Panc1 (cell line): ENCODE measurements around the gene SLC41A3. TPM values are rescaled to one million over a fixed set of nuclear protein-coding genes. Genes with fewer than 3 reads are reported as not detected.

Experiments
- ATAC-seq: fragments of 200-7000 bp; cut with Tn5 transposase; 2 replicates; pipeline ENCODE4 v1.9.1; 2020; ENCODE audit warnings: mild to moderate bottlenecking, moderate library complexity
- BruUV-seq: library from RNA; stranded (reverse); fragments of 400-500 nt; replicated peaks from 2 replicates; lab custom pipeline; 2021; lab: Mats Ljungman, UMichigan
- CTCF ChIA-PET: fragments of 300-600 bp; sonication (Branson Sonifier 250); formaldehyde crosslinking; loops from one replicate; lab custom pipeline; 2022; ENCODE audit warnings: antibody characterized with exemption; lab: Charles Lee
- POLR2A ChIA-PET: fragments of 300-600 bp; sonication (Branson Sonifier 250); formaldehyde crosslinking; loops from one replicate; lab custom pipeline; 2022; ENCODE audit warnings: antibody characterized with exemption; lab: Charles Lee
- DNase-seq: peaks from one replicate; pipeline ENCODE4 v3.0.0-alpha.2; 2010; ENCODE audit warnings: low read depth, low spot score
- H3K27ac ChIP-seq: 2 replicates; pipeline ENCODE4 v1.5.1; 2011; ENCODE audit warnings: mild to moderate bottlenecking, low read length, inconsistent platforms
- H3K27me3 ChIP-seq: fragments of 200-500 bp; sonication (Bioruptor generic); 2 replicates; pipeline ENCODE4 v1.6.0; 2014; ENCODE audit warnings: low read length, inconsistent platforms; ENCODE audit not compliant: control insufficient read depth, insufficient read depth
- H3K36me3 ChIP-seq: fragments of 200-500 bp; sonication (Bioruptor generic); 2 replicates; pipeline ENCODE4 v1.5.1; 2014; ENCODE audit warnings: inconsistent platforms, mild to moderate bottlenecking, low read length, moderate library complexity; ENCODE audit not compliant: control insufficient read depth, insufficient read depth
- H3K4me1 ChIP-seq: 2 replicates; pipeline ENCODE4 v1.5.1; 2011; ENCODE audit warnings: inconsistent platforms, mild to moderate bottlenecking, low read length, moderate library complexity; ENCODE audit not compliant: control insufficient read depth, insufficient read depth
- H3K4me3 ChIP-seq, 2 experiments: 2 replicates each; pipeline ENCODE4 v1.5.1; 2011 to 2012; ENCODE audit warnings: low read depth in 2 of 2, low read length in 2 of 2, mild to moderate bottlenecking in 2 of 2, inconsistent platforms in 1 of 2, moderate library complexity in 1 of 2
- H3K9me3 ChIP-seq: fragments of 200-500 bp; sonication (Bioruptor generic); 2 replicates; pipeline ENCODE4 v1.5.1; 2014; ENCODE audit warnings: low read depth, mild to moderate bottlenecking, inconsistent platforms, low read length, moderate library complexity; ENCODE audit not compliant: control insufficient read depth, insufficient read depth
- POLR2AphosphoS5 ChIP-seq: IDR thresholded peaks from 2 replicates; pipeline ENCODE4 v1.6.1; 2012; ENCODE audit warnings: mild to moderate bottlenecking, low read depth, low read length, moderate library complexity
- SIN3A ChIP-seq: IDR thresholded peaks from 2 replicates; pipeline ENCODE4 v1.6.1; 2012; ENCODE audit warnings: low read depth, mild to moderate bottlenecking, low read length, moderate library complexity, borderline replicate concordance; ENCODE audit not compliant: insufficient read depth
- TCF7L2 ChIP-seq: IDR thresholded peaks from 2 replicates; pipeline ENCODE4 v1.6.1; 2011; ENCODE audit warnings: mild to moderate bottlenecking, low read depth, low read length, inconsistent platforms
- in situ Hi-C: cut with HindIII; loops from 2 replicates; pipeline ENCODE4 v1.10.0; 2016; ENCODE audit warnings: low sequenced_read_pairs, low pct_unique_long_range_greater_than_20kb
- intact Hi-C: fragments of 100-400 bp; cut with micrococcal nuclease; formaldehyde crosslinking; loops from one replicate; pipeline ENCODE4 v1.10.0; 2022; ENCODE audit not compliant: unreplicated experiment
- total RNA-seq: library from RNA; stranded (reverse); gene quantifications from one replicate; pipeline ENCODE4 v1.2.1, GENCODE V29; 2021; ENCODE audit not compliant: unreplicated experiment
- TF ChIP-seq, protein P1 (sequence below): fragments of 450-650 bp; IDR thresholded peaks from 2 replicates; pipeline ENCODE4 v1.5.1; 2017; ENCODE audit warnings: mild to moderate bottlenecking
- TF ChIP-seq, protein P2 (sequence below), 2 experiments: IDR thresholded peaks; 2 replicates each; pipeline ENCODE4 v1.6.1; 2011 to 2012; ENCODE audit warnings: low read depth in 2 of 2, control low read depth in 1 of 2, low read length in 1 of 2, mild to moderate bottlenecking in 1 of 2, moderate library complexity in 1 of 2; ENCODE audit not compliant: insufficient read depth in 1 of 2

Gene SLC41A3
- total RNA-seq, 1 experiment from 2014 or later, result 39.0 TPM

DNA sequence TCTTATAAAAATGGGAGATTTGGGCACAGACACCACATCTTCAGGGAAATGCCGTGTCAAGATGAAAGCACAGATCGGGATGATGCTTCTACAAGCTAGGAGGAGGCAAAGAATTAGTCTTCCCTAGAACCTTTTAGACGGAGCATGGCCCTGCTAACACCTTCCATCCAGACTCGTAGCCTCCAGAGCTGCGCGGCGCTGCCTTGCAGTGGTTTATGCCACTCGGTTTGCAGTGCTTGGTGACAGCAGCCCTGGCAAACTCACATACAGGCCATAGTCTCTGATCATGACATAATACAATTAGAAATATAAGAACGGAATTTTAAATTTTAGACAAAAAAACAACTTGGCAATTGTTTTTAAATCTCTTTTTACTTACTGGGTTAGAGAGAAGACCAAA is 37.1 kb upstream of the SLC41A3 start:
- intact Hi-C loops, result no loop called here
- ATAC-seq (no peak), DNase-seq (no peak)
- ChIA-PET POLR2A (interaction anchor here (0.5 kb wide), 1 partner anchor 1272 kb away, joined by 3 read pairs; no protein-coding TSS in a partner anchor), CTCF (interaction anchor here (0.6 to 0.9 kb wide), 2 partner anchors 11 to 90 kb away, joined by 3 to 7 read pairs; no protein-coding TSS in a partner anchor)
- no TSS peak for BruUV-seq
- TF ChIP-seq TCF7L2 (no peak), SIN3A (no peak), POLR2AphosphoS5 (no peak)
- TF ChIP-seq, protein P1, sequence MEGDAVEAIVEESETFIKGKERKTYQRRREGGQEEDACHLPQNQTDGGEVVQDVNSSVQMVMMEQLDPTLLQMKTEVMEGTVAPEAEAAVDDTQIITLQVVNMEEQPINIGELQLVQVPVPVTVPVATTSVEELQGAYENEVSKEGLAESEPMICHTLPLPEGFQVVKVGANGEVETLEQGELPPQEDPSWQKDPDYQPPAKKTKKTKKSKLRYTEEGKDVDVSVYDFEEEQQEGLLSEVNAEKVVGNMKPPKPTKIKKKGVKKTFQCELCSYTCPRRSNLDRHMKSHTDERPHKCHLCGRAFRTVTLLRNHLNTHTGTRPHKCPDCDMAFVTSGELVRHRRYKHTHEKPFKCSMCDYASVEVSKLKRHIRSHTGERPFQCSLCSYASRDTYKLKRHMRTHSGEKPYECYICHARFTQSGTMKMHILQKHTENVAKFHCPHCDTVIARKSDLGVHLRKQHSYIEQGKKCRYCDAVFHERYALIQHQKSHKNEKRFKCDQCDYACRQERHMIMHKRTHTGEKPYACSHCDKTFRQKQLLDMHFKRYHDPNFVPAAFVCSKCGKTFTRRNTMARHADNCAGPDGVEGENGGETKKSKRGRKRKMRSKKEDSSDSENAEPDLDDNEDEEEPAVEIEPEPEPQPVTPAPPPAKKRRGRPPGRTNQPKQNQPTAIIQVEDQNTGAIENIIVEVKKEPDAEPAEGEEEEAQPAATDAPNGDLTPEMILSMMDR, result no peak
- TF ChIP-seq, protein P2, sequence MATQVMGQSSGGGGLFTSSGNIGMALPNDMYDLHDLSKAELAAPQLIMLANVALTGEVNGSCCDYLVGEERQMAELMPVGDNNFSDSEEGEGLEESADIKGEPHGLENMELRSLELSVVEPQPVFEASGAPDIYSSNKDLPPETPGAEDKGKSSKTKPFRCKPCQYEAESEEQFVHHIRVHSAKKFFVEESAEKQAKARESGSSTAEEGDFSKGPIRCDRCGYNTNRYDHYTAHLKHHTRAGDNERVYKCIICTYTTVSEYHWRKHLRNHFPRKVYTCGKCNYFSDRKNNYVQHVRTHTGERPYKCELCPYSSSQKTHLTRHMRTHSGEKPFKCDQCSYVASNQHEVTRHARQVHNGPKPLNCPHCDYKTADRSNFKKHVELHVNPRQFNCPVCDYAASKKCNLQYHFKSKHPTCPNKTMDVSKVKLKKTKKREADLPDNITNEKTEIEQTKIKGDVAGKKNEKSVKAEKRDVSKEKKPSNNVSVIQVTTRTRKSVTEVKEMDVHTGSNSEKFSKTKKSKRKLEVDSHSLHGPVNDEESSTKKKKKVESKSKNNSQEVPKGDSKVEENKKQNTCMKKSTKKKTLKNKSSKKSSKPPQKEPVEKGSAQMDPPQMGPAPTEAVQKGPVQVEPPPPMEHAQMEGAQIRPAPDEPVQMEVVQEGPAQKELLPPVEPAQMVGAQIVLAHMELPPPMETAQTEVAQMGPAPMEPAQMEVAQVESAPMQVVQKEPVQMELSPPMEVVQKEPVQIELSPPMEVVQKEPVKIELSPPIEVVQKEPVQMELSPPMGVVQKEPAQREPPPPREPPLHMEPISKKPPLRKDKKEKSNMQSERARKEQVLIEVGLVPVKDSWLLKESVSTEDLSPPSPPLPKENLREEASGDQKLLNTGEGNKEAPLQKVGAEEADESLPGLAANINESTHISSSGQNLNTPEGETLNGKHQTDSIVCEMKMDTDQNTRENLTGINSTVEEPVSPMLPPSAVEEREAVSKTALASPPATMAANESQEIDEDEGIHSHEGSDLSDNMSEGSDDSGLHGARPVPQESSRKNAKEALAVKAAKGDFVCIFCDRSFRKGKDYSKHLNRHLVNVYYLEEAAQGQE (IDR thresholded peaks at IDR 0.05; ENCODE audit: insufficient read depth in 1 of 2, low read depth in 2 of 2, low read length in 1 of 2), result no peak
- Histone ChIP-seq H3K4me1 (no peaks in the 10 kb centered on the region), H3K27me3 (peaks cover 16% of the 10 kb centered on the region), H3K9me3 (no peaks in the 10 kb centered on the region), H3K36me3 (no peaks in the 10 kb centered on the region), H3K27ac (no peak overlapping the region), H3K4me3 (no peak overlapping the region)
- in situ Hi-C loops, result no loop called here

DNA sequence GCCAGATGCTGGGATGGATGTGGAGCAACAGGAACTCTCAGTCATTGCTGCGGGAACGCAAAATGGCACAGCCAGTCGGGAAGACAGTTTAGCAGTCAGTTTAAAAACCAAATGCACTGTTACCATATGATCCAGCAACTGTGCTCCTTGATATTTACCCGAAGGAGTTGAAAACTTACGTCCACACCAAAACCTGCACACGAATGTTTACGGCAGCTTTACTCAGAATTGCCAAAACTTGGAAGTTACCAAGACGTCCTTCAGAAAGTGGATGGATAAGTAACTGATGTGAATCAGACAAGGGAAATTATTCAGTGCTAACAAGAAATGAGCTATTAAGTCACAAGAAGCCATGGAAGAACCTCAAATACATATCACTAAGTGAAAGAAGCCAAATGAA is 36.1 kb upstream of the SLC41A3 start:
- DNase-seq, result no peak
- no peak overlapping the region for H3K27ac ChIP-seq
- no peaks in the 10 kb centered on the region for H3K4me1 ChIP-seq
- H3K4me3 ChIP-seq, result no peak overlapping the region
- ChIA-PET CTCF (no interaction called here), POLR2A (no interaction called here)
- no peaks in the 10 kb centered on the region for H3K9me3 ChIP-seq
- H3K36me3 ChIP-seq, result no peaks in the 10 kb centered on the region
- in situ Hi-C loops (no loop called here), intact Hi-C loops (no loop called here)
- BruUV-seq, result no TSS peak
- TF ChIP-seq, protein P2 (IDR thresholded peaks at IDR 0.05; ENCODE audit: insufficient read depth in 1 of 2, low read depth in 2 of 2, low read length in 1 of 2), result no peak
- TF ChIP-seq POLR2AphosphoS5 (no peak), SIN3A (no peak), TCF7L2 (no peak)
- TF ChIP-seq, protein P1, result no peak
- no peak for ATAC-seq
- peaks cover 16% of the 10 kb centered on the region for H3K27me3 ChIP-seq
